ENCODE measurements around the gene TMEM126A. TPM values are rescaled to one million over a fixed set of nuclear protein-coding genes. Genes with fewer than 3 reads are reported as not detected.

Gene TMEM126A
- total and polyA plus RNA-seq, 2 of the 13 experiments (the other 11 are each of a cell fraction or from before 2014, with no cell fraction given): 59.5 to 66.9 TPM

DNA sequence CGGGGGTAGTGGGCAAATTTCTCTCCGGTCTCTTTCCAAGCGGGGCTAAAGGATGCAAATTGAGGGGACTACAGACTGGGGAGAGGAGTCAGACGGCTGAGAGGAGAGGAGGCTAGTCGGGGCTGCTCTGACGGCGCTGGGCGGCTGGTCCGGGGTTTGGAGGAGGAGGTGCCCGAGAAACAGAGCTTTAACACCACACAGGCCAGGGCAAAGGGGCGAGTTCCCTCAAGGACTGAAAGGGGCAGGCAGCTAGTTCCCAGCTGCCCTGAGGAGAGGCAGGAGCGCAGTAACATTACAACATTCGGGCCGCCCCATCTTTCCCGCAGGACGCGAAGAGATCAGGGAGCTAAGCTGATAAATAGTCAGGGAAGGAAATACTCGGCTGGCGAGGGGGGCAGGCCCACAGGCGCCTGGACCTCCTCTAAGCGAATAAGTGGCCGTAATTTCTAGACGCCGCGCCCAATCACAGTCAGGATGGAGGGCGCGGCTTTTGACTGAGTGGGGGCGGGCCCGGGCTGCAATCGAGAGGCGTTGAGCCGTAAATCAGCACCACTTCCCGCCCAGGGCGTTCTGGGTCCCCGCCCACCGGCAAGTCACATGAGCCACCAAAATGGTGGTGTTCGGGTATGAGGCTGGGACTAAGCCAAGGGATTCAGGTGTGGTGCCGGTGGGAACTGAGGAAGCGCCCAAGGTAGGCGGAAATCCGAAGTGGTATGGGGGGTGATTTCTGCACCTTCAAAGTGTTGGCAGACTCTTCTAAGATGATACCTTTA lies 19.6 kb upstream of the TMEM126A start, which contains the start of gene TMEM126B (continued):
- TF ChIP-seq ZFP90 (CRISPR knock-in tag; IDR thresholded peaks at IDR 0.05; ENCODE audit: borderline replicate concordance): no peak
- no peak for TF ChIP-seq MLXIP (CRISPR knock-in tag; IDR thresholded peaks at IDR 0.05; ENCODE audit: borderline replicate concordance)
- no peak for TF ChIP-seq ZNF672 (CRISPR knock-in tag; IDR thresholded peaks at IDR 0.05)
- no peak for TF ChIP-seq ZNF746 (CRISPR knock-in tag; IDR thresholded peaks at IDR 0.05)
- no peak for TF ChIP-seq TCF7L2 (IDR thresholded peaks at IDR 0.05; ENCODE audit: low read depth, low read length)
- TF ChIP-seq MIER3 (CRISPR knock-in tag; IDR thresholded peaks at IDR 0.05; ENCODE audit: borderline replicate concordance): 0 out of 2 replicates have a peak, but pooled peaks have one; percentile 1
- no peak for TF ChIP-seq ZNF446 (CRISPR knock-in tag; IDR thresholded peaks at IDR 0.05)
- TF ChIP-seq ZFP37 (CRISPR knock-in tag; IDR thresholded peaks at IDR 0.05; ENCODE audit: borderline replicate concordance): 0 out of 2 replicates have a peak, but pooled peaks have one; percentile 3
- peak; percentile 87 for TF ChIP-seq ZNF143 (CRISPR knock-in tag; IDR thresholded peaks at IDR 0.05)
- TF ChIP-seq, protein P1, sequence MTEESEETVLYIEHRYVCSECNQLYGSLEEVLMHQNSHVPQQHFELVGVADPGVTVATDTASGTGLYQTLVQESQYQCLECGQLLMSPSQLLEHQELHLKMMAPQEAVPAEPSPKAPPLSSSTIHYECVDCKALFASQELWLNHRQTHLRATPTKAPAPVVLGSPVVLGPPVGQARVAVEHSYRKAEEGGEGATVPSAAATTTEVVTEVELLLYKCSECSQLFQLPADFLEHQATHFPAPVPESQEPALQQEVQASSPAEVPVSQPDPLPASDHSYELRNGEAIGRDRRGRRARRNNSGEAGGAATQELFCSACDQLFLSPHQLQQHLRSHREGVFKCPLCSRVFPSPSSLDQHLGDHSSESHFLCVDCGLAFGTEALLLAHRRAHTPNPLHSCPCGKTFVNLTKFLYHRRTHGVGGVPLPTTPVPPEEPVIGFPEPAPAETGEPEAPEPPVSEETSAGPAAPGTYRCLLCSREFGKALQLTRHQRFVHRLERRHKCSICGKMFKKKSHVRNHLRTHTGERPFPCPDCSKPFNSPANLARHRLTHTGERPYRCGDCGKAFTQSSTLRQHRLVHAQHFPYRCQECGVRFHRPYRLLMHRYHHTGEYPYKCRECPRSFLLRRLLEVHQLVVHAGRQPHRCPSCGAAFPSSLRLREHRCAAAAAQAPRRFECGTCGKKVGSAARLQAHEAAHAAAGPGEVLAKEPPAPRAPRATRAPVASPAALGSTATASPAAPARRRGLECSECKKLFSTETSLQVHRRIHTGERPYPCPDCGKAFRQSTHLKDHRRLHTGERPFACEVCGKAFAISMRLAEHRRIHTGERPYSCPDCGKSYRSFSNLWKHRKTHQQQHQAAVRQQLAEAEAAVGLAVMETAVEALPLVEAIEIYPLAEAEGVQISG (CRISPR knock-in tag; IDR thresholded peaks at IDR 0.05): peak; percentile 81
- TF ChIP-seq FOXM1 (CRISPR knock-in tag; IDR thresholded peaks at IDR 0.05): no peak
- no peak for TF ChIP-seq ZBTB46 (CRISPR knock-in tag; IDR thresholded peaks at IDR 0.05; ENCODE audit: borderline replicate concordance)
- TF ChIP-seq MAFF (IDR thresholded peaks at IDR 0.05; ENCODE audit: low read depth, low read length): no peak
- peak; percentile 49; the same call in 1 of the 2 replicates for TF ChIP-seq CREM (IDR thresholded peaks at IDR 0.05)
- TF ChIP-seq CREM (CRISPR knock-in tag; IDR thresholded peaks at IDR 0.05): no peak
- TF ChIP-seq ADNP (CRISPR knock-in tag; IDR thresholded peaks at IDR 0.05): no peak
- peak; percentile 96 for TF ChIP-seq TFE3 (CRISPR knock-in tag; IDR thresholded peaks at IDR 0.05)
- TF ChIP-seq MIER2 (CRISPR knock-in tag; IDR thresholded peaks at IDR 0.05): no peak
- no peak for TF ChIP-seq ZNF747 (CRISPR knock-in tag; IDR thresholded peaks at IDR 0.05; ENCODE audit: borderline replicate concordance)
- TF ChIP-seq SRF (IDR thresholded peaks at IDR 0.05; ENCODE audit: low read depth, low read length): no peak
- no peak for TF ChIP-seq JDP2 (CRISPR knock-in tag; IDR thresholded peaks at IDR 0.05; ENCODE audit: borderline replicate concordance)

All from HepG2 (cell line).